Measurements from ENCODE around the gene ZIC2. TPM values are rescaled to one million over a fixed set of nuclear protein-coding genes. Genes with fewer than 3 reads are reported as not detected.

The ZIC2 gene
- total and polyA plus RNA-seq, 2 of the 4 experiments (the other 2 are of a cell fraction), result not detected

DNA sequence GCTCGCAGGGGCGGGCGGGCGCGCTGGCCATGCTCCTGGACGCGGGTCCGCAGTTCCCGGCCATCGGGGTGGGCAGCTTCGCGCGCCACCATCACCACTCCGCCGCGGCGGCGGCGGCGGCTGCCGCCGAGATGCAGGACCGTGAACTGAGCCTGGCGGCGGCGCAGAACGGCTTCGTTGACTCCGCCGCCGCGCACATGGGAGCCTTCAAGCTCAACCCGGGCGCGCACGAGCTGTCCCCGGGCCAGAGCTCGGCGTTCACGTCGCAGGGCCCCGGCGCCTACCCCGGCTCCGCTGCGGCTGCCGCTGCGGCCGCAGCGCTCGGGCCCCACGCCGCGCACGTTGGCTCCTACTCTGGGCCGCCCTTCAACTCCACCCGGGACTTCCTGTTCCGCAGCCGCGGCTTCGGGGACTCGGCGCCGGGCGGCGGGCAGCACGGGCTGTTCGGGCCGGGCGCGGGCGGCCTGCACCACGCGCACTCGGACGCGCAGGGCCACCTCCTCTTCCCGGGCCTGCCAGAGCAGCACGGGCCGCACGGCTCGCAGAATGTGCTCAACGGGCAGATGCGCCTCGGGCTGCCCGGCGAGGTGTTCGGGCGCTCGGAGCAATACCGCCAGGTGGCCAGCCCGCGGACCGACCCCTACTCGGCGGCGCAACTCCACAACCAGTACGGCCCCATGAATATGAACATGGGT, 599 bp downstream of the ZIC2 start:
- Histone ChIP-seq H3K4me1 (ENCODE audit: control insufficient read depth, insufficient read depth, low read length) (no peaks in the 10 kb centered on the region; the same call in 1 of the 2 replicates), H2BK20ac (ENCODE audit: low read depth, low read length) (no peak overlapping the region), H2AK5ac (ENCODE audit: low read depth, low read length) (no peak overlapping the region), H4K20me1 (ENCODE audit: insufficient read depth, low read length) (peaks cover 17% of the 10 kb centered on the region), H2AK9ac (replicated peaks; ENCODE audit: low read depth, low read length, poor library complexity) (no peak overlapping the region), H3K4me2 (ENCODE audit: low read depth, low read length) (no peak overlapping the region), H3K79me1 (ENCODE audit: low read depth in 1 of 2, low read length in 2 of 2) (no peaks in the 10 kb centered on the region), H3K56ac (ENCODE audit: extremely low read depth, insufficient read depth, low read length) (no peak overlapping the region), H3K4ac (ENCODE audit: low read depth, low read length) (no peak overlapping the region), H4K5ac (ENCODE audit: low read depth, low read length) (no peak overlapping the region), H3K9me1 (ENCODE audit: insufficient read depth, low read length) (no peaks in the 10 kb centered on the region), H4K8ac (ENCODE audit: low read depth in 2 of 2, low read length in 2 of 2) (no peak overlapping the region), H2AFZ (replicated peaks; ENCODE audit: low read length, poor library complexity) (peak overlapping the region; percentile 75), H3K9me3 (ENCODE audit: control insufficient read depth, insufficient read depth, low read length) (peaks cover 20% of the 10 kb centered on the region), H3K14ac (replicated peaks; ENCODE audit: low read depth, low read length) (no peak overlapping the region), H2BK15ac (ENCODE audit: low read depth, low read length) (no peak overlapping the region), H4K91ac (ENCODE audit: insufficient read depth, low read depth, low read length) (no peak overlapping the region), H3K27me3 (ENCODE audit: control insufficient read depth, insufficient read depth, low read length) (peaks cover 89% of the 10 kb centered on the region), H3K23ac (ENCODE audit: low read depth, low read length) (no peak overlapping the region), H2BK5ac (ENCODE audit: low read depth, low read length, poor library complexity, severe bottlenecking) (no peak overlapping the region), H3K27ac (ENCODE audit: insufficient read depth, low read length) (no peak overlapping the region), H3K4me3 (ENCODE audit: insufficient read depth, low read depth, low read length) (peak overlapping the region; percentile 21; the same call in 1 of the 2 replicates), H2BK120ac (ENCODE audit: low read depth, low read length) (no peak overlapping the region), H3K36me3 (ENCODE audit: control insufficient read depth, insufficient read depth, low read length) (no peaks in the 10 kb centered on the region), H3K18ac (ENCODE audit: low read depth, low read length) (no peak overlapping the region), H3K9ac (ENCODE audit: low read depth, low read length) (no peak overlapping the region)
- BruUV-seq (replicated peaks), result no TSS peak
- POLR2A ChIA-PET (ENCODE audit: unreplicated experiment), result no interaction called here
- in situ Hi-C loops (cut with MboI; ENCODE audit: low sequenced_read_pairs), result loop anchor here (10.0 kb wide), 1 partner anchor 253 kb away; no protein-coding TSS in a partner anchor
- 3% methylated on average over 26 of the region's 98 CpGs; no CpG with 5 or more reads in 1 of the 2 experiments for WGBS, 2 experiments (ENCODE audit: extremely low coverage in 2 of 2, insufficient read length in 1 of 2)
- CTCF ChIA-PET, result no interaction called here
- TF ChIP-seq FOS (IDR thresholded peaks at IDR 0.05; ENCODE audit: low read depth, low read length) (no peak), MAFK (IDR thresholded peaks at IDR 0.05; ENCODE audit: low read depth, low read length) (no peak), RAD21 (IDR thresholded peaks at IDR 0.05; ENCODE audit: low read length) (no peak), CEBPB (IDR thresholded peaks at IDR 0.05; ENCODE audit: low read depth, low read length) (no peak), RFX5 (IDR thresholded peaks at IDR 0.05; ENCODE audit: low read depth, low read length) (no peak)
- TF ChIP-seq, protein P1, sequence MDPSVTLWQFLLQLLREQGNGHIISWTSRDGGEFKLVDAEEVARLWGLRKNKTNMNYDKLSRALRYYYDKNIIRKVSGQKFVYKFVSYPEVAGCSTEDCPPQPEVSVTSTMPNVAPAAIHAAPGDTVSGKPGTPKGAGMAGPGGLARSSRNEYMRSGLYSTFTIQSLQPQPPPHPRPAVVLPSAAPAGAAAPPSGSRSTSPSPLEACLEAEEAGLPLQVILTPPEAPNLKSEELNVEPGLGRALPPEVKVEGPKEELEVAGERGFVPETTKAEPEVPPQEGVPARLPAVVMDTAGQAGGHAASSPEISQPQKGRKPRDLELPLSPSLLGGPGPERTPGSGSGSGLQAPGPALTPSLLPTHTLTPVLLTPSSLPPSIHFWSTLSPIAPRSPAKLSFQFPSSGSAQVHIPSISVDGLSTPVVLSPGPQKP (IDR thresholded peaks at IDR 0.05; ENCODE audit: borderline replicate concordance, low read depth, low read length), result no peak
- dilution Hi-C loops (cut with HindIII; ENCODE audit: low sequenced_read_pairs, unreplicated experiment), result no loop called here
- intact Hi-C loops (cut with micrococcal nuclease), result no loop called here
- DNase-seq, result no peak
- peak; percentile 15; the same call in 1 of the 2 replicates for ATAC-seq (ENCODE audit: low read depth)

All from IMR-90 (cell line).